Measurements from ENCODE around the gene ROBO1.
"Not testable (repeated sequence)": the region's sequence is repeated elsewhere in the genome, so short reads cannot be mapped to it uniquely, and the experiment has no call there.

GRCh38 chr3:78884567-78884966, 883.2 kb downstream of the ROBO1 start:
- TF ChIP-seq EGR1 (IDR thresholded peaks at IDR 0.05; ENCODE audit: borderline replicate concordance, low read depth, low read length); CTCF (IDR thresholded peaks at IDR 0.05; ENCODE audit: control extremely low read depth in 1 of 3, insufficient read depth in 1 of 3, low read depth in 1 of 3, low read length in 3 of 3); KDM5A (IDR thresholded peaks at IDR 0.05; ENCODE audit: low read length); POLR2A (IDR thresholded peaks at IDR 0.05; ENCODE audit: control extremely low read depth in 1 of 2, low read depth in 2 of 2, low read length in 2 of 2): not testable (repeated sequence)
